ENCODE data around the gene AK8.

The AK8 gene

DNA sequence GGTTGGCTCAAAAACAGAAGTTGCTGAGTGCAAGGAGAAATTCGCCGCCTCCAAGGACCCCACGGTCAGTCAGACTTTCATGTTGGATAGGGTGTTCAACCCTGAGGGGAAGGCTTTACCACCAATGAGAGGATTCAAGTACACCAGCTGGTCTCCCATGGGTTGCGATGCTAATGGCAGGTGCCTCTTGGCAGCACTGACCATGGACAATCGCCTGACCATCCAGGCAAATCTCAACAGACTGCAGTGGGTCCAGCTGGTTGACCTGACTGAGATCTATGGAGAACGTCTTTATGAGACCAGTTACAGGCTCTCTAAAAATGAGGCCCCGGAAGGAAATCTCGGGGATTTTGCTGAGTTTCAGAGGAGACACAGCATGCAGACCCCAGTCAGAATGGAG lies 200.1 kb downstream of the AK8 start:
- H3K4ac ChIP-seq (ENCODE audit: low read depth in 1 of 2, low read length in 2 of 2), result no peak overlapping the region
- H3K9ac ChIP-seq (ENCODE audit: low read length), result no peak overlapping the region
- H4K91ac ChIP-seq (ENCODE audit: low read length), result no peak overlapping the region
- no peak overlapping the region for H2AK5ac ChIP-seq (ENCODE audit: low read length, severe bottlenecking)
- no peak overlapping the region for H2BK5ac ChIP-seq (ENCODE audit: low read depth, low read length, poor library complexity, severe bottlenecking)
- H3K14ac ChIP-seq (ENCODE audit: low read length in 2 of 2), result no peak overlapping the region
- H3K9me3 ChIP-seq (ENCODE audit: control insufficient read depth, low read length), result no peaks in the 10 kb centered on the region
- H3K4me1 ChIP-seq (ENCODE audit: control insufficient read depth, insufficient read depth, low read depth, low read length), result peaks cover 4% of the 10 kb centered on the region
- no peaks in the 10 kb centered on the region for H3K27me3 ChIP-seq (ENCODE audit: control insufficient read depth in 1 of 2, insufficient read depth in 1 of 2, low read length in 2 of 2)
- H3K27ac ChIP-seq (ENCODE audit: low read length, poor library complexity, severe bottlenecking), result no peak overlapping the region
- WGBS, result over 99% methylated on average over 8 of the region's 8 CpGs
- no peak overlapping the region for H3K18ac ChIP-seq (ENCODE audit: low read depth in 1 of 2, low read length in 2 of 2)
- no peak overlapping the region for H2BK120ac ChIP-seq (ENCODE audit: low read depth, low read length)
- H4K8ac ChIP-seq (ENCODE audit: low read length), result no peak overlapping the region
- no peak overlapping the region for H3K4me2 ChIP-seq (ENCODE audit: low read length, poor library complexity, severe bottlenecking)
- no peak for DNase-seq
- H3K79me1 ChIP-seq (replicated peaks; ENCODE audit: low read length, poor library complexity, severe bottlenecking), result peaks cover 25% of the 10 kb centered on the region
- no peak overlapping the region for H2BK15ac ChIP-seq (ENCODE audit: low read depth, poor library complexity, severe bottlenecking)
- no peak overlapping the region for H3K23ac ChIP-seq (ENCODE audit: low read length in 2 of 2)
- no peak overlapping the region for H2BK12ac ChIP-seq (ENCODE audit: low read length in 2 of 2)
- peaks cover 20 to 39% of the 10 kb centered on the region in 2 experiments for H3K36me3 ChIP-seq (ENCODE audit: control insufficient read depth in 1 of 2, insufficient read depth in 2 of 2, low read depth in 1 of 2, low read length in 2 of 2)
- H2AFZ ChIP-seq (ENCODE audit: low read depth, low read length), result no peak overlapping the region
- no peak overlapping the region for H3K4me3 ChIP-seq (ENCODE audit: insufficient read depth in 1 of 2, low read depth in 1 of 2, low read length in 2 of 2)
